Mucosa of rectum (tissue), 2 donors: Measurements from ENCODE around the gene SLC46A2.

Source experiments
- H3K27ac ChIP-seq, 2 donors: one replicate each; pipeline ENCODE4 v1.7.0; 2013; ENCODE audit warnings: inconsistent platforms in 2 of 2, low read depth in 2 of 2, low read length in 2 of 2
- H3K27me3 ChIP-seq, 2 donors: one replicate each; pipeline ENCODE4 v1.7.0; 2013; ENCODE audit warnings: low read length in 2 of 2; ENCODE audit not compliant: control insufficient read depth in 2 of 2, insufficient read depth in 2 of 2
- H3K36me3 ChIP-seq, 2 donors: one replicate each; pipeline ENCODE4 v1.7.0; 2013; ENCODE audit warnings: low read length in 2 of 2; ENCODE audit not compliant: control insufficient read depth in 2 of 2, insufficient read depth in 2 of 2
- H3K4me1 ChIP-seq, 2 donors: one replicate each; pipeline ENCODE4 v1.7.0; 2013; ENCODE audit warnings: low read length in 2 of 2, mild to moderate bottlenecking in 1 of 2; ENCODE audit not compliant: control insufficient read depth in 2 of 2, insufficient read depth in 2 of 2
- H3K4me3 ChIP-seq, 2 donors: one replicate each; pipeline ENCODE4 v1.7.0; 2013; ENCODE audit warnings: low read length in 2 of 2
- H3K9ac ChIP-seq, 2 donors: one replicate each; pipeline ENCODE4 v1.7.0; 2013; ENCODE audit warnings: low read length in 2 of 2, low read depth in 1 of 2, mild to moderate bottlenecking in 1 of 2
- H3K9me3 ChIP-seq, 2 donors: one replicate each; pipeline ENCODE4 v1.7.0; 2013; ENCODE audit warnings: low read length in 2 of 2; ENCODE audit not compliant: control insufficient read depth in 2 of 2
- donor health status: healthy.
- donor health status: Normal muscosa, but diverticular disease.

The SLC46A2 gene

DNA sequence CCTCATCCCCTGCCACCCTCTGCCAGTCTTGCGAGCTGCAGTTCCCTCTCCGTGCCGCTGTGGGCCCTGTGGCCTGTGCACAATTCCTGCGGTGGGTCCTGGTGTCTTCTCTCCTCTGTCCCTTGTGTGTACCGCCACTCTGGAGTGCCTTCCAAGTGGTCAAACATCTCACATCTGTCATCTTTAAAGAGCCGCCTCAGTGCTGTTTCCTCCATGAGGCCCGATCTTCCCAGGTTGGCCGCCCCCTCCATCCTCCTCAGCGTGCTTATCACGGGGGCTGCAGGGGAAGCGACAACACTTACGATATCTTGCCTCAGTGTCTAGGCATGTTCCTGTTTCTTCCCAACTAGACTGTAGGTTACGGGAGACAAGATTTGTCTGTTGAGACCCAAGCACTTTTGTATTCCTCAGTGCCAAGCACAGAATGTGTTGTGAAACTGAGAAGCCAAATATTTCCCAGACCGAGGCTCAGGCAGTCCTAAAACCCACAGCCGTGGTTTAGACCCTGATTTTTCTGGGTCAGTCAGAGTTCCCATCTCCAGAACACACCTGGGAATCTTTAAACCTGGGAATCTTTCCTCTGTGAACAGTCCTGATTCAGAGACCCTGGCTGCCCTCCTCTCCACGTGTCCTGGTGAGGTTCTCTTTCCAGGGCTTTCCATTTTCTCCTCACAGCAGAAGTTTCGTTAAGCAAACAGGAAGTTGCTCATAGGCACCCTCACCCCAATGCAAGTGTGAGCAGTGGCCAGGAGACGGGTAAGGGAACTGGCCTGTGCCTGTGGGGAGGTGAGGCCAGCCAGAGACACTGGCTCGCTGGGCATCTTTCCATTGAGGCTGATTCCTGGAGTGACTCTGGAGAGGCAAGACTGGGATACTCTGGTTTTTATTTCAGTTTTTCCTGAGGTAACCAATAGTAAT is 28.8 kb downstream of the SLC46A2 start:
- peaks cover 5 to 10% of the 10 kb centered on the region in 2 donors for H3K4me1 ChIP-seq
- no peak overlapping the region for H3K27ac ChIP-seq
- H3K4me3 ChIP-seq = no peak overlapping the region
- no peak overlapping the region for H3K9ac ChIP-seq
- H3K36me3 ChIP-seq = peaks cover 0 to 10% of the 10 kb centered on the region in 2 donors
- no peaks in the 10 kb centered on the region for H3K9me3 ChIP-seq
- no peaks in the 10 kb centered on the region for H3K27me3 ChIP-seq

DNA sequence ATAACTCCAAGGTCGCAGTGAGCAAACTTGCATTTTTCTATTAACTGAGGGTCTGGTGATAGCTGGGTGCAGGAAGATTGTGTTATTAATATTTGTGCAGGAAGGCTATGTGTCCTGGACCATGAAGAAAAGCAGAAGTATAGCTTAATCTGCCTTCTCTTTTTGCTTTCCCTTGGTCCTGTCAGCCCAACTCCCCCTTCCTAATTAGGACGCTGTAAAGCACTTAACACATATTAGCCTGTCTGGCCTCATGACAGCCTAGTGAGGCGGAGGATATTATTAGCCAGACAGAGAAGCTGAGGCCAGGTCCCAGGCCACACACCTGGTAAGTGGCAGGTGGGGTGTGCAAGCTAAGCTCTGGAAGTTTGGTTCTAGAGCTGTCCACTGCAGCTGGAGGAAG is 29.5 kb downstream of the SLC46A2 start:
- Histone ChIP-seq H3K27ac (no peak overlapping the region), H3K4me3 (no peak overlapping the region), H3K9me3 (no peaks in the 10 kb centered on the region), H3K4me1 (peaks cover 5 to 10% of the 10 kb centered on the region in 2 donors), H3K27me3 (no peaks in the 10 kb centered on the region), H3K9ac (no peak overlapping the region), H3K36me3 (peaks cover 0 to 10% of the 10 kb centered on the region in 2 donors)

DNA sequence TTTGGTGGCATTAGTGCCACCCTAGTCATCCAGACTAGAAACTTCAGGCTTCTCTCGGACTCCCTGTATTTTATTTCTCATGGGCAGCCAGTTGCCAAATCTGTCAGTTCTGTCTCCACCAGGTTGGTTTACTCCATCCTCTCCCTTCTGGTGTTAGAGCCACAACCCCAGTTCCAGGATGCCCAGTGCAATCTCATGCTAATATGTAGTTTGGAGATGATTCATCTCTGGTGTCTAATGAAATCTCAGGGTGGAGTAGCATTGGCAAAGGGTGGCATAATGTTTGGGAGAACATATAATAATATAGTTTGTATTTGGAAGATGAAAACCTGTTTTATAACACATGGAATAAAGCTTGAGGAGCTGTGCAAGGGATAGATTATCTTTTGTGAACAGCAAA is 30.2 kb downstream of the SLC46A2 start:
- H3K27me3 ChIP-seq = no peaks in the 10 kb centered on the region
- no peak overlapping the region for H3K27ac ChIP-seq
- H3K36me3 ChIP-seq = peaks cover 0 to 10% of the 10 kb centered on the region in 2 donors
- peaks cover 5 to 10% of the 10 kb centered on the region in 2 donors for H3K4me1 ChIP-seq
- no peaks in the 10 kb centered on the region for H3K9me3 ChIP-seq
- no peak overlapping the region for H3K9ac ChIP-seq
- no peak overlapping the region for H3K4me3 ChIP-seq

DNA sequence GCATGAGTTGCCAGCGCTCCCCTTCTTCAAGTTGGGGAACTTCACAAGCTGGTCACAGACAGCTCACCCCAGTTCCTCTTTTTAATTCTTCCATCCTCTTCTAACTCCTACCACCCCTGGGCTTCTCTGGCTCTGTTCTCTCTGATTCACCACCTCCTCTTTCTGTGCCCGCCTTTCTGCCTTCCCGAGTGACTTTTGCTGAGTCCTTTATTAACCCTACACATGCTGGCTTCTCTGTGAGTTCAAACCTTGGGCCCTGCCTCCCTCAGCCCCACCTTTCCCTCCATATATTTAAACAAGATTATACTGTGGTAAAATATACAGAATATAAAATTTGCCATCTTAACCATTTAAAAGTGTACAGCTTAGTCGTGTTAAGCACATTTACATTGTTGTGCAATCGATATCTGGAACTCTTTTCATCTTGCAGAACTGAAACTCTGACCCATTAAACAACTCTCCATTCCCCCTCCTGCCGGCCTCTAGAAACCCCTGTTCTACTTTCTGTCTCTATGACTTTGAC is 32.0 kb downstream of the SLC46A2 start:
- H3K9me3 ChIP-seq = no peaks in the 10 kb centered on the region
- no peak overlapping the region for H3K4me3 ChIP-seq
- peaks cover 0 to 7% of the 10 kb centered on the region in 2 donors for H3K36me3 ChIP-seq
- no peak overlapping the region for H3K27ac ChIP-seq
- H3K27me3 ChIP-seq = no peaks in the 10 kb centered on the region
- peaks cover 4 to 5% of the 10 kb centered on the region in 2 donors for H3K4me1 ChIP-seq
- no peak overlapping the region for H3K9ac ChIP-seq

DNA sequence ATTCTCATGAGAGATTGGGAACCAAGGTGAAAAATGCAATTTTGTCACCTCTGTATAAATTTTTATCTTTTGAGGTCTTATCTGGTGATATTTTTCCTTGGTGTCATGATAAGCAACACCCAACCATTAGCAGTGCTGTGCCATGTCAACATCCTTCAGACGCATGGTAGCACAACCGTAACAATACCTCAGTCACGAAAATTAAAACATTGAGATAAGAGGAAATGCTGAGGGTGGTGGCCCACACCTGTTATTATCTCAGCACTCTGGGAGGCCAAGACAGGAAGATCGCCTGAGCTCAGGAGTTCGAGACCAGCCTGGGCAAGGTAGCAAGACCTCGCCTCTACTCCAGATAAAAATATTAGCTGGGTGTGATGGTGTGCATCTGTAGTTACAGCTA is 32.7 kb downstream of the SLC46A2 start:
- Histone ChIP-seq H3K4me3 (no peak overlapping the region), H3K9ac (no peak overlapping the region), H3K27ac (no peak overlapping the region), H3K9me3 (no peaks in the 10 kb centered on the region), H3K36me3 (peaks cover 0 to 11% of the 10 kb centered on the region in 2 donors), H3K27me3 (no peaks in the 10 kb centered on the region), H3K4me1 (peaks cover 4% of the 10 kb centered on the region in 2 donors)

DNA sequence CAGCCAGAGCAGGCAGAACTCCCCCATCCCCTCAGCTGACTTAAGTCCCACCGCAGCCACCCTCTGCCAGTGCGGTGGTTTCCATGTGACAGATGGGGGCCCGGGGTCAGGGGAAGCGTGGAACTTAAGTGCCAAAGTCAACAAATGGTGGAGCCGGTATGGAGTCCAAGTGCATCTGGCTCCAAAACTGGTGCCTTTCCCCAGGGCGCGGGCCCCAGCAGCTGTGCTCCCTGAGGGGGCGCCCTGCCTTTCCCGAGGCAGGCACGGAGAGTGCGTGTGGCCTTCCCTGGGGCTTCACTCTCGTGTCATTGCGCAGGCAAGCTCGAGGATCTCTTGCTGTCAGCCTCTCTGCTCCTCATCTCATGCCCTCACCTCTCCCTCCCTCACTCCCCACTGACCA is 33.8 kb downstream of the SLC46A2 start:
- Histone ChIP-seq H3K36me3 (peaks cover 0 to 18% of the 10 kb centered on the region in 2 donors), H3K4me3 (no peak overlapping the region), H3K4me1 (no peaks in the 10 kb centered on the region), H3K27me3 (no peaks in the 10 kb centered on the region), H3K9ac (no peak overlapping the region), H3K27ac (no peak overlapping the region), H3K9me3 (no peaks in the 10 kb centered on the region)

DNA sequence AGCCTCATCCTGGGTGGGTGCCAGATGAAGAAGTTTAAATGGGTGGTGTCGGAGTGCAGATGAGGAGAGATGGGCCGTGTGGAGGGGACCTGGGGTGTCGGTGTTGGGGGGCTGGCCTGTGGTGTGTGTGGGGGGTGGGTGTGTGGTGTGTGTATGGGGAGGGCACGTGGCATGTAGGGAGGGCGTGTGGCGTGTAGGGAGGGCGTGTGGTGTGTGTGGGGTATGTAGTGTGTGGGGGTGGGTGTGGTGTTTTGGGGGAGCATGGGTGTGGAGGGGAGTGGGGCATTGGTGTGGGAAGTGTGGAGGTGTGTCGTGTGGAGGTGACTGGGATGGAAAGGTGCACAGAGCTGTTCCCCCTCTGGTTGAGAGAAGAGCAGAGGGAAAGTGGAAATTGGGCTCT is 34.5 kb downstream of the SLC46A2 start:
- Histone ChIP-seq H3K9me3 (no peaks in the 10 kb centered on the region), H3K4me3 (no peak overlapping the region), H3K27me3 (no peaks in the 10 kb centered on the region), H3K27ac (no peak overlapping the region), H3K4me1 (no peaks in the 10 kb centered on the region), H3K9ac (no peak overlapping the region), H3K36me3 (peaks cover 0 to 18% of the 10 kb centered on the region in 2 donors)

DNA sequence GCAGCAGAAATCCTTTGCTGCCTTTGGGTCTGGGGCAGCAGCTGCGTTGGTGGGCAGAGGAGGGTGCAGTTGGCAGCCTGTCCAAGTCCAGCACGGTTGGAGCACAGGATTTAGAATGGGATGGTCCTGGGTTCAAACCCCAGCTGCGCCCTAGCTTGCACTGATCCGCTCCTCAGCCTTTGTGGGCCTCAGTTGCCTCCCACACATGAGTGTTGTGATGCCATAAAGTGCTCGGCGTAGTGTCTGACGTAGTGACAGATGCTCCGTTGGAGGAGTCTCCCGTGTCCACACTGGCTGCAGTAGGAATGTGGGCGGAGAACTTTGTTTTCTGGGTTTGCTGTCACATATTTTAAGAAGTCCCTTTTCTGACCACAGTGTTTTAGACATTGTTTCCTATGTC is 36.0 kb downstream of the SLC46A2 start:
- Histone ChIP-seq H3K27ac (no peak overlapping the region), H3K4me1 (no peaks in the 10 kb centered on the region), H3K36me3 (peaks cover 3 to 23% of the 10 kb centered on the region in 2 donors)

DNA sequence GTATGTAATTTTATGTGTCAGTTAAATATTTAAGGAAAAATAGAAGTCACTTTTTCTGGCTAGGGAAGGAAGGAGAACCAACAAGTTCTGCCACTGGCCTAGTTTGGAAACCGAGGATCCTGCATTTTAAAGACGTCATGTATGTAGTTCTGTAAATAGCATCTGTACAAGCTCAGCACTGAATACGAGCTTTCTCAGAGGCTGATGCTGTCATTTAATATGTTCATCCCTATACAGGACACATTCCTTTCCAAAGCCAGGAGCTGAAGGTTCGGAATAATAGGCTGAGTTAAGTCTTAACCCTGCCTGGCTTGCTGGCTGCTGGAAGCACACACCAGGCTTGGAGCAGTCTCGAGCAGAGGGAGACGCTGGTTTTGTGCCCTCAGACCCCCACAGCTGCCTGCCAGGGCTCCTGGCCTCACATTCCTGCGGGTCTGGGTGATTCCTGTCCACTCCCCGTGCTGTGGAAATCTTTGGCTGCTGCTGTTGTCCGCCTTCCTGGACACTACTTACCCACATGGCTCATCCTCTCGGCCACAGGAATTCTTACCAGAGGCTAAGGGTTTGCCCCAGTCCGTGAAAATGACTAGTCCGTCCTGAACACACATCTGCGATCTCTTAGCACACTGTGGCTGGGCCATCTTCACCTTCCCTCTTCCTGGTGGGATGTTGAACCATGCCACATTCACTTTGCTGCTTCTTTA is 36.6 kb downstream of the SLC46A2 start:
- Histone ChIP-seq H3K9me3 (no peaks in the 10 kb centered on the region), H3K27me3 (no peaks in the 10 kb centered on the region), H3K4me3 (no peak overlapping the region), H3K27ac (no peak overlapping the region), H3K9ac (no peak overlapping the region), H3K4me1 (no peaks in the 10 kb centered on the region), H3K36me3 (peaks cover 3 to 23% of the 10 kb centered on the region in 2 donors)

More for the DNA sequence above, 36.0 kb downstream of the SLC46A2 start:
- no peaks in the 10 kb centered on the region for H3K9me3 ChIP-seq
- no peaks in the 10 kb centered on the region for H3K27me3 ChIP-seq
- no peak overlapping the region for H3K4me3 ChIP-seq
- no peak overlapping the region for H3K9ac ChIP-seq
